Measurements from ENCODE around the gene SPATA31C2. TPM values are rescaled to one million over a fixed set of nuclear protein-coding genes. Genes with fewer than 3 reads are reported as not detected.

The SPATA31C2 gene
- total RNA-seq, 1 experiment from 2014 or later, result not detected

GRCh38 chr9:88164850-88165249, 26.6 kb upstream of the SPATA31C2 start (continued):
- TF ChIP-seq REST (IDR thresholded peaks at IDR 0.05; ENCODE audit: low read depth) (no peak), CEBPB (IDR thresholded peaks at IDR 0.05; ENCODE audit: low read depth) (no peak), SRF (IDR thresholded peaks at IDR 0.05; ENCODE audit: low read depth) (no peak), EZH2phosphoT487 (IDR thresholded peaks at IDR 0.05; ENCODE audit: borderline replicate concordance) (no peak), ZBTB33 (IDR thresholded peaks at IDR 0.05; ENCODE audit: extremely low read depth, insufficient replicate concordance, low read length) (no peak), CBX3 (IDR thresholded peaks at IDR 0.05; ENCODE audit: low read depth) (no peak)

- Histone ChIP-seq H3K4me1 (ENCODE audit: control insufficient read depth in 1 of 2, insufficient read depth in 2 of 2, low read length in 2 of 2) (no peaks in the 10 kb centered on the region), H3K9me3 (ENCODE audit: control insufficient read depth in 1 of 2, insufficient read depth in 1 of 2, low read depth in 1 of 2, low read length in 2 of 2) (no peaks in the 10 kb centered on the region), H3K27me3 (ENCODE audit: insufficient read depth, low read length) (no peaks in the 10 kb centered on the region), H4K20me1 (ENCODE audit: insufficient read depth) (no peaks in the 10 kb centered on the region), H3K27ac (ENCODE audit: low read depth, low read length) (no peak overlapping the region), H2AFZ (ENCODE audit: low read depth, low read length, poor library complexity, severe bottlenecking) (no peak overlapping the region), H3K9me2 (ENCODE audit: insufficient read depth) (no peaks in the 10 kb centered on the region), H3K36me3 (ENCODE audit: control insufficient read depth in 1 of 2, insufficient read depth in 2 of 2, low read length in 2 of 2) (no peaks in the 10 kb centered on the region), H3K4me2 (ENCODE audit: low read length) (no peak overlapping the region), H3K4me3 (replicated peaks in 1 of 2; ENCODE audit: low read depth in 1 of 2, low read length in 2 of 2) (no peak overlapping the region), H3K9ac (ENCODE audit: low read length) (no peak overlapping the region), H3K79me2 (ENCODE audit: insufficient read depth, low read length) (no peaks in the 10 kb centered on the region)
- TF ChIP-seq SIN3A (IDR thresholded peaks at IDR 0.05; ENCODE audit: low read depth), result no peak
- no peak for TF ChIP-seq REST (IDR thresholded peaks at IDR 0.05; ENCODE audit: low read depth)
- no peak for ATAC-seq
- ChIA-PET RAD21 (ENCODE audit: low non-redundant PET in 1 of 2, low total read pairs in 2 of 2, uncharacterized antibody in 2 of 2, unreplicated experiment in 2 of 2) (no interaction called here), CTCF (no interaction called here), POLR2A (no interaction called here)
- no peak for DNase-seq (ENCODE audit: low read depth, low spot score)
- intact Hi-C loops (cut with micrococcal nuclease), result no loop called here
- no TSS peak for BruUV-seq (replicated peaks)
Observed at GRCh38 chr9:88161144-88161543, 22.9 kb upstream of the SPATA31C2 start.
